Endodermal cell (in vitro differentiated cells): ENCODE measurements around the gene ST6GALNAC6. TPM values are rescaled to one million over a fixed set of nuclear protein-coding genes. Genes with fewer than 3 reads are reported as not detected.
"Not testable (repeated sequence)": the region's sequence is repeated elsewhere in the genome, so short reads cannot be mapped to it uniquely, and the experiment has no call there.

Experiments used
- DNase-seq: peaks from one replicate; pipeline ENCODE4 v3.0.0-alpha.2; 2017
- H3K27ac ChIP-seq: 2 replicates; pipeline ENCODE4 v1.5.1; 2013; ENCODE audit warnings: mild to moderate bottlenecking, low read depth, low read length, moderate library complexity
- H3K27me3 ChIP-seq: 2 replicates; pipeline ENCODE4 v1.6.1; 2013; ENCODE audit warnings: mild to moderate bottlenecking, low read length, moderate library complexity; ENCODE audit not compliant: insufficient read depth, control insufficient read depth, poor library complexity, severe bottlenecking
- H3K36me3 ChIP-seq: 2 replicates; pipeline ENCODE4 v1.7.0; 2013; ENCODE audit warnings: mild to moderate bottlenecking, low read length, moderate library complexity; ENCODE audit not compliant: control insufficient read depth, insufficient read depth
- H3K4me1 ChIP-seq: one replicate; pipeline ENCODE4 v1.7.0; 2013; ENCODE audit warnings: low read length; ENCODE audit not compliant: control insufficient read depth, insufficient read depth
- H3K4me3 ChIP-seq: 2 replicates; pipeline ENCODE4 v1.5.1; 2013; ENCODE audit warnings: mild to moderate bottlenecking, low read length, moderate library complexity
- H3K9ac ChIP-seq: 2 replicates; pipeline ENCODE4 v1.6.1; 2013; ENCODE audit warnings: mild to moderate bottlenecking, low read length, moderate library complexity; ENCODE audit not compliant: poor library complexity, severe bottlenecking; ENCODE audit errors: extremely low read depth
- H3K9me3 ChIP-seq: 2 replicates; pipeline ENCODE4 v1.6.1; 2013; ENCODE audit warnings: mild to moderate bottlenecking, low read length, moderate library complexity; ENCODE audit not compliant: control insufficient read depth
- H3K27ac Mint-ChIP-seq: 2 replicates; pipeline ENCODE4 v1.8.0; 2020; ENCODE audit warnings: mixed read lengths
- H3K27me3 Mint-ChIP-seq: 2 replicates; pipeline ENCODE4 v1.8.0; 2021; ENCODE audit warnings: mild to moderate bottlenecking, mixed read lengths; ENCODE audit not compliant: insufficient read depth
- H3K36me3 Mint-ChIP-seq: 2 replicates; pipeline ENCODE4 v1.8.0; 2020; ENCODE audit warnings: low read depth, mixed read lengths
- H3K4me1 Mint-ChIP-seq: 2 replicates; pipeline ENCODE4 v1.8.0; 2020; ENCODE audit warnings: mixed read lengths
- H3K4me3 Mint-ChIP-seq: 2 replicates; pipeline ENCODE4 v1.8.0; 2020; ENCODE audit warnings: mild to moderate bottlenecking, moderate library complexity, mixed read lengths
- H3K9me3 Mint-ChIP-seq: 2 replicates; pipeline ENCODE4 v1.8.0; 2020; ENCODE audit warnings: mild to moderate bottlenecking, mixed read lengths
- WGBS, 2 experiments: methylation state at CpG; one replicate each; pipeline versions ENCODE4 v1.1.5 to v1.1.7; 2013; ENCODE audit warnings: missing lambda C conversion rate in 2 of 2, mixed read lengths in 1 of 2; ENCODE audit not compliant: insufficient coverage in 1 of 2, insufficient read length in 1 of 2; 5-methylcytosine and 5-hydroxymethylcytosine counted together
- total RNA-seq, 2 donors: library from RNA; stranded (reverse); fragmentation: NEBNext Ultra II Directional in 1 of 2; extraction: Animal tissue kit (Norgen Biotek cat#: 25700) in 1 of 2; gene quantifications; 2 replicates in 1 of 2; 3 replicates in 1 of 2; pipeline ENCODE4 v1.2.1, GENCODE V29; 2021
- TF ChIP-seq, protein P1 (sequence below): fragments of 200-600 bp; sonication (generic); conservative IDR thresholded peaks from 2 replicates; pipeline ENCODE4 v1.5.0; 2021; ENCODE audit warnings: antibody characterized with exemption, mild to moderate bottlenecking

Gene ST6GALNAC6
- total RNA-seq, 2 donors from 2014 or later, result 42.3 to 44.2 TPM

GRCh38 chr9:127884976-127885490 lies 14.4 kb downstream of the ST6GALNAC6 start:
- Histone ChIP-seq H3K27me3 (no peaks in the 10 kb centered on the region), H3K36me3 (peaks cover 21% of the 10 kb centered on the region), H3K9me3 (no peaks in the 10 kb centered on the region), H3K27ac (peak overlapping the region; percentile 57), H3K4me3 (no peak overlapping the region), H3K4me1 (no peaks in the 10 kb centered on the region), H3K9ac (no peak overlapping the region)
- Mint-ChIP-seq H3K4me3 (no peak overlapping the region), H3K4me1 (peaks cover 2% of the 10 kb centered on the region), H3K27ac (no peak overlapping the region), H3K36me3 (peaks cover 29% of the 10 kb centered on the region), H3K27me3 (no peaks in the 10 kb centered on the region), H3K9me3 (no peaks in the 10 kb centered on the region)
- 79 to 91% methylated on average over 6 to 15 of the region's 15 CpGs for WGBS, 2 experiments
- DNase-seq, result no peak
- TF ChIP-seq, protein P1, sequence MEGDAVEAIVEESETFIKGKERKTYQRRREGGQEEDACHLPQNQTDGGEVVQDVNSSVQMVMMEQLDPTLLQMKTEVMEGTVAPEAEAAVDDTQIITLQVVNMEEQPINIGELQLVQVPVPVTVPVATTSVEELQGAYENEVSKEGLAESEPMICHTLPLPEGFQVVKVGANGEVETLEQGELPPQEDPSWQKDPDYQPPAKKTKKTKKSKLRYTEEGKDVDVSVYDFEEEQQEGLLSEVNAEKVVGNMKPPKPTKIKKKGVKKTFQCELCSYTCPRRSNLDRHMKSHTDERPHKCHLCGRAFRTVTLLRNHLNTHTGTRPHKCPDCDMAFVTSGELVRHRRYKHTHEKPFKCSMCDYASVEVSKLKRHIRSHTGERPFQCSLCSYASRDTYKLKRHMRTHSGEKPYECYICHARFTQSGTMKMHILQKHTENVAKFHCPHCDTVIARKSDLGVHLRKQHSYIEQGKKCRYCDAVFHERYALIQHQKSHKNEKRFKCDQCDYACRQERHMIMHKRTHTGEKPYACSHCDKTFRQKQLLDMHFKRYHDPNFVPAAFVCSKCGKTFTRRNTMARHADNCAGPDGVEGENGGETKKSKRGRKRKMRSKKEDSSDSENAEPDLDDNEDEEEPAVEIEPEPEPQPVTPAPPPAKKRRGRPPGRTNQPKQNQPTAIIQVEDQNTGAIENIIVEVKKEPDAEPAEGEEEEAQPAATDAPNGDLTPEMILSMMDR, result no peak

DNA sequence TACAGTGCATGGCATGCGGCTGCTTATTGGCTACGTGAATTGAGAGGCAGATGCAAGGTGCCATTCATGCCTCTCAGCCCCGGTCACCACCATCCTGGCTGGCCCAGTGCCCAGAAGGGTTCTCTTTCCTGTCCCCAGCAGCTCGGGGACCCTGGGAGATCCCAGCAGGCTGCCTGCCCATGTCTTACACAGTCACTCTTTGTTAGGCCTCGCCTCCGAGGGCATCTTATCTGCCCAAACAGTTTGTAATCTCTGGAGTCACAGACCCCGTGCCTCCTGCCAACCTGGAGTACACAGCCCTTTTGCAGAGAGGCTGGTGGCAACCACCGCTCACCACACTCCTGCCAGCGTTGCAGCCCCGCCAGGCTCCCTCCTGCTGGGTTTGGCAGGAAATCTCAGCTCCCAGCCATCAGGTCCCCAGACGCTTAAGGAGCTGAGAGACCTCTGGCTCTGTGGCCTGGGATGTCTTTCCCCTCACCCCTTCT lies 14.9 kb downstream of the ST6GALNAC6 start:
- Histone ChIP-seq H3K9me3 (no peaks in the 10 kb centered on the region), H3K4me1 (no peaks in the 10 kb centered on the region), H3K36me3 (peaks cover 16% of the 10 kb centered on the region), H3K4me3 (no peak overlapping the region), H3K9ac (no peak overlapping the region), H3K27me3 (no peaks in the 10 kb centered on the region), H3K27ac (peak overlapping the region; percentile 57)
- peak; percentile 63 for DNase-seq
- Mint-ChIP-seq H3K27me3 (no peaks in the 10 kb centered on the region), H3K9me3 (no peaks in the 10 kb centered on the region), H3K36me3 (peaks cover 26% of the 10 kb centered on the region), H3K4me3 (no peak overlapping the region), H3K4me1 (peaks cover 2% of the 10 kb centered on the region), H3K27ac (no peak overlapping the region)
- TF ChIP-seq, protein P1, result no peak
- 80 to 81% methylated on average over 10 to 11 of the region's 11 CpGs for WGBS, 2 experiments

- no peaks in the 10 kb centered on the region for H3K27me3 Mint-ChIP-seq
These were observed 15.4 kb downstream of the ST6GALNAC6 start for GRCh38 chr9:127883959-127884358.

GRCh38 chr9:127881715-127882114 lies 17.7 kb downstream of the ST6GALNAC6 start:
- Mint-ChIP-seq H3K4me1 (peaks cover 13% of the 10 kb centered on the region), H3K36me3 (peaks cover 11% of the 10 kb centered on the region)
- H3K9me3 ChIP-seq, H3K9me3 Mint-ChIP-seq, H3K36me3 ChIP-seq, H3K4me3 ChIP-seq, H3K27ac ChIP-seq, H3K9ac ChIP-seq, H3K27me3 ChIP-seq, H3K4me3 Mint-ChIP-seq, H3K4me1 ChIP-seq, H3K27me3 Mint-ChIP-seq, DNase-seq, H3K27ac Mint-ChIP-seq: not testable (repeated sequence)
- WGBS, 2 experiments, result 96% methylated on average over 3 of the region's 3 CpGs

More at GRCh38 chr9:127883959-127884358, 15.4 kb downstream of the ST6GALNAC6 start:
- H3K27ac Mint-ChIP-seq, result peak overlapping the region; percentile 30
- Histone ChIP-seq H3K9me3 (no peaks in the 10 kb centered on the region), H3K4me3 (no peak overlapping the region), H3K36me3 (peaks cover 15% of the 10 kb centered on the region), H3K9ac (no peak overlapping the region), H3K4me1 (no peaks in the 10 kb centered on the region), H3K27me3 (no peaks in the 10 kb centered on the region), H3K27ac (no peak overlapping the region)
- WGBS, 2 experiments, result 95 to 98% methylated on average over 7 of the region's 7 CpGs
- H3K36me3 Mint-ChIP-seq, result peaks cover 26% of the 10 kb centered on the region
- peaks cover 2% of the 10 kb centered on the region for H3K4me1 Mint-ChIP-seq
- TF ChIP-seq, protein P1, result no peak
- H3K9me3 Mint-ChIP-seq, result no peaks in the 10 kb centered on the region
- H3K4me3 Mint-ChIP-seq, result no peak overlapping the region
- DNase-seq, result no peak
